Measurements from ENCODE around the gene LAMA3. TPM values are rescaled to one million over a fixed set of nuclear protein-coding genes. Genes with fewer than 3 reads are reported as not detected.

Gene LAMA3
- total and polyA plus RNA-seq, 10 of the 15 experiments (the other 5 are each of a cell fraction or from before 2014, with no cell fraction given) = 0.37 to 6.5 (median 5.4) TPM

GRCh38 chr18:23850215-23850614 lies 161.0 kb downstream of the LAMA3 start:
- ChIA-PET POLR2A (interaction anchor here (0.5 kb wide), 1 partner anchor 257 kb away, joined by 6 read pairs; no protein-coding TSS in a partner anchor), RAD21 (ENCODE audit: unreplicated experiment) (no interaction called here), CTCF (interaction anchor here (1.5 to 1.8 kb wide), 2 partner anchors 11 to 68 kb away, joined by 4 to 6 read pairs; no protein-coding TSS in a partner anchor), SMC1A (ENCODE audit: uncharacterized antibody, unreplicated experiment) (interaction anchor here (1.5 kb wide), 2 partner anchors 12 to 77 kb away, joined by 3 to 5 read pairs; no protein-coding TSS in a partner anchor)
- H4K20me1 ChIP-seq (ENCODE audit: control insufficient read depth, insufficient read depth) = no peaks in the 10 kb centered on the region
- H3K27me3 ChIP-seq (replicated peaks in 1 of 2; ENCODE audit: control insufficient read depth in 2 of 2, insufficient read depth in 2 of 2, low read length in 1 of 2) = no peaks in the 10 kb centered on the region
- H3K27ac ChIP-seq (ENCODE audit: control insufficient read depth, insufficient read depth) = no peak overlapping the region
- no peaks in the 10 kb centered on the region for H3K36me3 ChIP-seq (ENCODE audit: control insufficient read depth in 2 of 2, insufficient read depth in 2 of 2, low read length in 1 of 2)
- peaks cover 5% of the 10 kb centered on the region; the same call in 1 of the 2 replicates for H3K4me1 ChIP-seq (ENCODE audit: control insufficient read depth, insufficient read depth, low read length)
- ATAC-seq (no peak), FAIRE-seq (no peak), DNase-seq (ENCODE audit: low read depth, low spot score) (no peak)
- in situ Hi-C loops (cut with MboI) (no loop called here), intact Hi-C loops (cut with micrococcal nuclease; ENCODE audit: unreplicated experiment) (no loop called here)
- H3K9ac ChIP-seq (ENCODE audit: control insufficient read depth, insufficient read depth, low read length) = no peak overlapping the region
- H2AFZ ChIP-seq (ENCODE audit: control insufficient read depth, low read depth, low read length) = no peak overlapping the region
- H3K4me3 ChIP-seq = no peak overlapping the region
- no TSS peak for BruUV-seq (replicated peaks)
- no peak overlapping the region for H3K4me2 ChIP-seq (ENCODE audit: control insufficient read depth, insufficient read depth)
- TF ChIP-seq ZSCAN29 (IDR thresholded peaks at IDR 0.05) (no peak), CBX5 (IDR thresholded peaks at IDR 0.05; ENCODE audit: low read depth) (no peak)
- H3K9me3 ChIP-seq (replicated peaks; ENCODE audit: control insufficient read depth, insufficient read depth, low read length) = no peaks in the 10 kb centered on the region
- 59% methylated on average over 3 of the region's 3 CpGs for WGBS (ENCODE audit: insufficient coverage, insufficient replicate concordance, low lambda C conversion rate, missing lambda C conversion rate)
- H3K79me2 ChIP-seq (ENCODE audit: control insufficient read depth, insufficient read depth, low read length) = no peaks in the 10 kb centered on the region

- ChIA-PET RAD21 (ENCODE audit: unreplicated experiment) (no interaction called here), POLR2A (no interaction called here), SMC1A (ENCODE audit: uncharacterized antibody, unreplicated experiment) (interaction anchor here (0.9 kb wide), 1 partner anchor 14 kb away, joined by 3 read pairs; no protein-coding TSS in a partner anchor), CTCF (interaction anchor here (1.5 to 1.8 kb wide), 2 partner anchors 10 to 66 kb away, joined by 4 to 6 read pairs; no protein-coding TSS in a partner anchor)
- in situ Hi-C loops (cut with MboI) (no loop called here), intact Hi-C loops (cut with micrococcal nuclease; ENCODE audit: unreplicated experiment) (no loop called here)
- no peaks in the 10 kb centered on the region for H3K79me2 ChIP-seq (ENCODE audit: control insufficient read depth, insufficient read depth, low read length)
- WGBS (ENCODE audit: insufficient coverage, insufficient replicate concordance, low lambda C conversion rate, missing lambda C conversion rate) = 11% methylated on average over 3 of the region's 3 CpGs
- BruUV-seq (replicated peaks) = no TSS peak
- no peaks in the 10 kb centered on the region for H3K36me3 ChIP-seq (ENCODE audit: control insufficient read depth in 2 of 2, insufficient read depth in 2 of 2, low read length in 1 of 2)
- H4K20me1 ChIP-seq (ENCODE audit: control insufficient read depth, insufficient read depth) = no peaks in the 10 kb centered on the region
- DNase-seq (ENCODE audit: low read depth, low spot score) = no peak
- no peak for FAIRE-seq
- H3K4me3 ChIP-seq = no peak overlapping the region
- H3K9me3 ChIP-seq (replicated peaks; ENCODE audit: control insufficient read depth, insufficient read depth, low read length) = no peaks in the 10 kb centered on the region
- H3K4me1 ChIP-seq (ENCODE audit: control insufficient read depth, insufficient read depth, low read length) = peaks cover 5% of the 10 kb centered on the region; the same call in 1 of the 2 replicates
- ATAC-seq = no peak
- H3K4me2 ChIP-seq (ENCODE audit: control insufficient read depth, insufficient read depth) = no peak overlapping the region
- H3K27ac ChIP-seq (ENCODE audit: control insufficient read depth, insufficient read depth) = no peak overlapping the region
- no peak overlapping the region for H3K9ac ChIP-seq (ENCODE audit: control insufficient read depth, insufficient read depth, low read length)
- H2AFZ ChIP-seq (ENCODE audit: control insufficient read depth, low read depth, low read length) = no peak overlapping the region
- H3K27me3 ChIP-seq (replicated peaks in 1 of 2; ENCODE audit: control insufficient read depth in 2 of 2, insufficient read depth in 2 of 2, low read length in 1 of 2) = no peaks in the 10 kb centered on the region
- no peak for TF ChIP-seq MAX (IDR thresholded peaks at IDR 0.05; ENCODE audit: low read depth, low read length)
- TF ChIP-seq SIN3A (IDR thresholded peaks at IDR 0.05; ENCODE audit: low read depth, low read length) = no peak
- TF ChIP-seq BCLAF1 (IDR thresholded peaks at IDR 0.05) = no peak
- TF ChIP-seq NFYA (IDR thresholded peaks at IDR 0.05; ENCODE audit: borderline replicate concordance, low read depth, low read length) = no peak
- TF ChIP-seq BCL3 (IDR thresholded peaks at IDR 0.05; ENCODE audit: borderline replicate concordance, insufficient read depth, low read depth, low read length, poor library complexity, severe bottlenecking) = no peak
- TF ChIP-seq CHD4 (IDR thresholded peaks at IDR 0.05) = no peak
- no peak for TF ChIP-seq MEF2A (IDR thresholded peaks at IDR 0.05; ENCODE audit: insufficient read depth, low read depth, low read length)
- no peak for TF ChIP-seq TARDBP (IDR thresholded peaks at IDR 0.05; ENCODE audit: borderline replicate concordance)
- no peak for TF ChIP-seq CBX3 (IDR thresholded peaks at IDR 0.05; ENCODE audit: borderline replicate concordance, low read depth)
Observed at GRCh38 chr18:23851470-23852002, 162.3 kb downstream of the LAMA3 start.

Measured in GM12878 (cell line).